Measurements from ENCODE around the gene E2F4.

GRCh38 chr16:67192781-67193361 is 916 bp downstream of the E2F4 start:
- TF ChIP-seq, protein P1, sequence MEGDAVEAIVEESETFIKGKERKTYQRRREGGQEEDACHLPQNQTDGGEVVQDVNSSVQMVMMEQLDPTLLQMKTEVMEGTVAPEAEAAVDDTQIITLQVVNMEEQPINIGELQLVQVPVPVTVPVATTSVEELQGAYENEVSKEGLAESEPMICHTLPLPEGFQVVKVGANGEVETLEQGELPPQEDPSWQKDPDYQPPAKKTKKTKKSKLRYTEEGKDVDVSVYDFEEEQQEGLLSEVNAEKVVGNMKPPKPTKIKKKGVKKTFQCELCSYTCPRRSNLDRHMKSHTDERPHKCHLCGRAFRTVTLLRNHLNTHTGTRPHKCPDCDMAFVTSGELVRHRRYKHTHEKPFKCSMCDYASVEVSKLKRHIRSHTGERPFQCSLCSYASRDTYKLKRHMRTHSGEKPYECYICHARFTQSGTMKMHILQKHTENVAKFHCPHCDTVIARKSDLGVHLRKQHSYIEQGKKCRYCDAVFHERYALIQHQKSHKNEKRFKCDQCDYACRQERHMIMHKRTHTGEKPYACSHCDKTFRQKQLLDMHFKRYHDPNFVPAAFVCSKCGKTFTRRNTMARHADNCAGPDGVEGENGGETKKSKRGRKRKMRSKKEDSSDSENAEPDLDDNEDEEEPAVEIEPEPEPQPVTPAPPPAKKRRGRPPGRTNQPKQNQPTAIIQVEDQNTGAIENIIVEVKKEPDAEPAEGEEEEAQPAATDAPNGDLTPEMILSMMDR (IDR thresholded peaks at IDR 0.05), result no peak
- no peak for TF ChIP-seq ZFX (IDR thresholded peaks at IDR 0.05; ENCODE audit: borderline replicate concordance)
